Muscle layer of duodenum (tissue), 2 donors: ENCODE results near the gene ASB3.
"Not testable (repeated sequence)": the region's sequence is repeated elsewhere in the genome, so short reads cannot be mapped to it uniquely, and the experiment has no call there.

Source experiments
- H3K27ac ChIP-seq: one replicate; pipeline ENCODE4 v1.7.0; 2013; ENCODE audit warnings: mild to moderate bottlenecking, low read length
- H3K27me3 ChIP-seq: one replicate; pipeline ENCODE4 v1.7.0; 2013; ENCODE audit warnings: low read depth, mild to moderate bottlenecking, control low read depth, low read length
- H3K36me3 ChIP-seq, 2 donors: one replicate each; pipeline ENCODE4 v1.7.0; 2013; ENCODE audit warnings: low read length in 2 of 2, control low read depth in 1 of 2, mild to moderate bottlenecking in 1 of 2; ENCODE audit not compliant: insufficient read depth in 2 of 2, control insufficient read depth in 1 of 2
- H3K4me1 ChIP-seq, 2 donors: one replicate each; pipeline ENCODE4 v1.7.0; 2013; ENCODE audit warnings: low read length in 2 of 2, mild to moderate bottlenecking in 2 of 2, control low read depth in 1 of 2, moderate library complexity in 1 of 2; ENCODE audit not compliant: insufficient read depth in 2 of 2, control insufficient read depth in 1 of 2
- H3K4me3 ChIP-seq, 2 donors: one replicate each; pipeline ENCODE4 v1.7.0; 2013; ENCODE audit warnings: low read length in 2 of 2, low read depth in 1 of 2, mild to moderate bottlenecking in 1 of 2
- H3K9me3 ChIP-seq, 2 donors: one replicate each; pipeline ENCODE4 v1.7.0; 2013; ENCODE audit warnings: low read length in 2 of 2, control low read depth in 1 of 2, mild to moderate bottlenecking in 1 of 2; ENCODE audit not compliant: control insufficient read depth in 1 of 2
- donor health status: healthy.

ASB3 gene, protein sequence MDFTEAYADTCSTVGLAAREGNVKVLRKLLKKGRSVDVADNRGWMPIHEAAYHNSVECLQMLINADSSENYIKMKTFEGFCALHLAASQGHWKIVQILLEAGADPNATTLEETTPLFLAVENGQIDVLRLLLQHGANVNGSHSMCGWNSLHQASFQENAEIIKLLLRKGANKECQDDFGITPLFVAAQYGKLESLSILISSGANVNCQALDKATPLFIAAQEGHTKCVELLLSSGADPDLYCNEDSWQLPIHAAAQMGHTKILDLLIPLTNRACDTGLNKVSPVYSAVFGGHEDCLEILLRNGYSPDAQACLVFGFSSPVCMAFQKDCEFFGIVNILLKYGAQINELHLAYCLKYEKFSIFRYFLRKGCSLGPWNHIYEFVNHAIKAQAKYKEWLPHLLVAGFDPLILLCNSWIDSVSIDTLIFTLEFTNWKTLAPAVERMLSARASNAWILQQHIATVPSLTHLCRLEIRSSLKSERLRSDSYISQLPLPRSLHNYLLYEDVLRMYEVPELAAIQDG

DNA sequence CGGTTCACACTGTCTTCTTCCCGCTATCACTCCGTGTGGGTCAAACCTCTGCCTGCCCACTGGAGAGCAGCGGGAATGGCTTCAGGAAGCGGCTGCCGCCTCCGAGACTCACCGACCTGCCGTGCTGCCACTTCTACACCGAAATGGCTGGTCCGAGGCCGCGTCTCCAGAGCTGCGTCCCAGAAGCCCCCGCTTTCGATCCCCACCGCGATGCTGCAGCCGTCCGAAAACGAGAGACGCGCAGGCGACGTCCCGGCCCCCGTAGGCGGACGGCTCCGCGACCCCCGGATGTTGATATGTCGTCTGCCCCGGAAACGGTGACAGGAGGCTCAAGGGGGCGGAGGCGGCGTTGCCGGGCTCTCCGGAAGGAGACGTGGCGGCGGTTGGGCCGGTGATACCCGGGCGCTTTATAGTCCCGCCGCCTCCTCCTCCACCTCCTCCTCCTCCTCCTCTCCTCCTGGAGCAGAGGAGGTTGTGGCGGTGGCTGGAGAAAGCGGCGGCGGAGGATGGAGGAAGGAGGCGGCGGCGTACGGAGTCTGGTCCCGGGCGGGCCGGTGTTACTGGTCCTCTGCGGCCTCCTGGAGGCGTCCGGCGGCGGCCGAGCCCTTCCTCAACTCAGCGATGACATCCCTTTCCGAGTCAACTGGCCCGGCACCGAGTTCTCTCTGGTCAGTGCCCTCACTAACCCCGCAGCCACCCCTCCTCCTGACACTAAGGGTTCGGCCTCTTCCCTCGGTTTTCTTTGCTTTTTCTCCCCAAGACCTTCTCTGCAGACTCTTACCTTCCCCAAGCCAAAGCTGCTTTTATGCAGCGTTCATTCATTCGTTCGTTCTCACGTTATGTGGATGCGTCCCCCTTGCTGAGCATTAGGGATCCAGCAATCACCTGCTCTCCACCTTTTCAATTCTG is at the start of gene ASB3, which contains the start of gene ERLEC1:
ASB3 (minus strand) TSS at position 249 of the 909 bp plus-strand sequence. CDS start 21,381 bp downstream, outside the sequence.
ERLEC1 (plus strand) TSS at position 340 of the 909 bp plus-strand sequence; CDS start at position 507, 167 bp downstream.
- Histone ChIP-seq H3K4me3 (peak within 1 kb of the TSS; percentile 98 to 100), H3K9me3 (no peaks in the 10 kb centered on the region), H3K36me3 (peaks cover 0 to 5% of the 10 kb centered on the region in 2 donors), H3K27ac (peak within 1 kb of the TSS; percentile 92), H3K4me1 (peaks cover 13 to 48% of the 10 kb centered on the region in 2 donors), H3K27me3 (no peaks in the 10 kb centered on the region)

DNA sequence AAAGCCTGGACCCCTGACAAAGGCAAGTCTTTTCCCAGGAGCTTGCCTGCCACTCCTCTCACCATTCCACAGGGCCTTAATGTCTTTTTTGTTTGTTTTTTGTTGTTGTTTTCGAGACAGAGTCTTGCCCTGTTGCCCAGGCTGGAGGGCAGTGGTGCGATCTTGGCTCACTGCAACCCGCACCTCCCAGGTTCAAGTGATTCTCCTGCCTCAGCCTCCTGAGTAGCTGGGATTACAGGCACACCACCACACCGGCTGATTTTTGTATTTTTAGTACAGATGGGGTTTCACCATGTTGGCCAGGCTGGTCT is 43.2 kb upstream of the ASB3 start:
- not testable (repeated sequence) for H3K9me3 ChIP-seq, H3K36me3 ChIP-seq, H3K4me3 ChIP-seq, H3K27ac ChIP-seq, H3K4me1 ChIP-seq, H3K27me3 ChIP-seq

DNA sequence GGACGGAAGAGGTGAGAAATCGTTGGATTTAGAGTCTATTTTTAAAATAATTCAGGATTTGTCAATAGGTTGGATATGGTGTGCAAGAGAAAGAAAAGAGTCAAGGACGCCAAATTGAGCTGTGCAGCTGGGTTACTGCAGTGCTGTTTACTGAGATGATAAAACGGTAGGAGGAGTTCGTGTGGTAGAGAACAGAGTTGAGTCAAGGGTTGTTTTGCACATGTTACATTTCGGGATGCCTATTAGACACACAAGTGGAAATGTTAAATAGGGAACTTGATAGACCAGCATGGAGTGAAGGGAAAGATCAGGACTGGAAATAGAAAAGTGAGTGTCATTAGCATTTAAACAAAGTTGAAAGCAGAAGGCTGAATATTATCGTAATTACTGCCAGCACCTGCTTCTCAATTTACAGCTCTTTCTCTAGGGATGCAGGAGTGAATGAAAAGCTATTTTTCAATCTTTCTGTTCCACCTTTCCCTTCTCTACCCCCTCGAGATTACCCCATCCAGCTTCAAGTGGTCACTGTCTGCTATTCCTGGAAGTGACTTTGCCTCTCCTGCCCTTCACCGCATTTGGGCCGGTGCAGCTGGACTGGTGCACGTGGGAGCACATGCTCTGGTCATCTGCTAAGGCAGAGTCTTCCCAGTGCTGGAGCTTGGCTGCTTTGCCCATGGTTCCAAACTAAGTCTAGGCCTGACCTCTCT is 42.7 kb upstream of the ASB3 start:
- no peaks in the 10 kb centered on the region for H3K4me1 ChIP-seq
- no peak overlapping the region for H3K27ac ChIP-seq
- H3K9me3 ChIP-seq, result no peaks in the 10 kb centered on the region
- H3K27me3 ChIP-seq, result no peaks in the 10 kb centered on the region
- H3K4me3 ChIP-seq, result no peak overlapping the region
- H3K36me3 ChIP-seq, result peaks cover 0 to 6% of the 10 kb centered on the region in 2 donors

DNA sequence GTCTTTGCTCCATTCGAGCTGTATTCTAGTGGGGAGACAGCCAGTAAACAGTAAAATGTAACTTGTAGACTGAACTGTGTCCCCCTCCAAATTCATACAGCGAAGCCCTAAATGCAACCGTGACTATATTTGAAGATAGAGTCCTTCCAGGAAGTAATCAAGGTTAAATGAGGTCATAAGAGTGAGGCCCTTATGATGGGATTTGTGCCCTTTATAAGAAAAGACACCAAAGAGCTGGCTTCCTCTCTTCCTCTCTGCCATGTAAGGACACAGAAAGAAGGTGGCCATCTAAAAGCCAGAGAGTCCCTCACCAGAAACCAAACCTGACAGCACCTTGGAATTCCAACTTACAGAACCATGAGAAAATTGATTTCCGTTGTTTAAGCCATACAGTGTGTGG is 41.6 kb upstream of the ASB3 start:
- Histone ChIP-seq H3K4me3 (no peak overlapping the region), H3K4me1 (no peaks in the 10 kb centered on the region), H3K27me3 (no peaks in the 10 kb centered on the region), H3K36me3 (peaks cover 0 to 6% of the 10 kb centered on the region in 2 donors), H3K9me3 (no peaks in the 10 kb centered on the region), H3K27ac (no peak overlapping the region)

DNA sequence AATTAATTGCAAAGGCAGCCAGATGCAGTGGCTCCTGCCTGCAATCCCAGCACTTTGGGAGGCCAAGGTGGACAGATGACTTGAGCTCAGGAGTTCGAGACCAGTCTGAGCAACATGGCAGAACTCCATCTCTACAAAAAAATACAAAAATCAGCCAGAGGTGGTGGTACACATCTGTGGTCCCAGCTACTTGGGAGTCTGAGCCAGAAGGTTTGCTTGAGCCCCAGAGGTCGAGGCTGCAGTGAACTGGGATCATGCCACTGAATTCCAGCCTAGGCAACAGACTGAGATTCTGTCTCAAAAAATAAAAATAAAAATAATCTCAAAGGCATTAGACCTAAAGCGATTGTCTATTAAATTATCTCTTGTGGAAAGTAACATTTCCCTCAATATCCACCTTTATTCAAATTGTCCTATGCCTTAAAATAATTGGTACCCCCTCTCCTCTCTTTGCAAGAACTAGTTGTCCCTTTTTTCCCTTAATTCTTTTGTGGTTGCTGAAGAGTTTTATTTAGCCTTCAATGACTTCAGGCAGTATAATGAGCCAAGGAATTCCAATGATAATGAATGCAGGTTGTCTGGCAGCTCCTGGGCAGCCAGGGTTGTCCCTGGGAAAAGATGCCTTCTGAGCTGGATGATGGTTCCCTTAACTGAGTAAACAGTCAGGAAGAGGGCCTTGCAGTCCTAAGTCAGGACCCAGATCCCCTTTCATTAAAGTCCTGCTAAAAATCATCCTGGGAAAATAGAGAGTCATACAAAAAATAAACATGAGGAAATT is 40.8 kb upstream of the ASB3 start:
- H3K27ac ChIP-seq, result no peak overlapping the region
- H3K27me3 ChIP-seq, result no peaks in the 10 kb centered on the region
- H3K4me1 ChIP-seq, result no peaks in the 10 kb centered on the region
- peaks cover 2 to 6% of the 10 kb centered on the region in 2 donors for H3K36me3 ChIP-seq
- H3K4me3 ChIP-seq, result no peak overlapping the region
- no peaks in the 10 kb centered on the region for H3K9me3 ChIP-seq

DNA sequence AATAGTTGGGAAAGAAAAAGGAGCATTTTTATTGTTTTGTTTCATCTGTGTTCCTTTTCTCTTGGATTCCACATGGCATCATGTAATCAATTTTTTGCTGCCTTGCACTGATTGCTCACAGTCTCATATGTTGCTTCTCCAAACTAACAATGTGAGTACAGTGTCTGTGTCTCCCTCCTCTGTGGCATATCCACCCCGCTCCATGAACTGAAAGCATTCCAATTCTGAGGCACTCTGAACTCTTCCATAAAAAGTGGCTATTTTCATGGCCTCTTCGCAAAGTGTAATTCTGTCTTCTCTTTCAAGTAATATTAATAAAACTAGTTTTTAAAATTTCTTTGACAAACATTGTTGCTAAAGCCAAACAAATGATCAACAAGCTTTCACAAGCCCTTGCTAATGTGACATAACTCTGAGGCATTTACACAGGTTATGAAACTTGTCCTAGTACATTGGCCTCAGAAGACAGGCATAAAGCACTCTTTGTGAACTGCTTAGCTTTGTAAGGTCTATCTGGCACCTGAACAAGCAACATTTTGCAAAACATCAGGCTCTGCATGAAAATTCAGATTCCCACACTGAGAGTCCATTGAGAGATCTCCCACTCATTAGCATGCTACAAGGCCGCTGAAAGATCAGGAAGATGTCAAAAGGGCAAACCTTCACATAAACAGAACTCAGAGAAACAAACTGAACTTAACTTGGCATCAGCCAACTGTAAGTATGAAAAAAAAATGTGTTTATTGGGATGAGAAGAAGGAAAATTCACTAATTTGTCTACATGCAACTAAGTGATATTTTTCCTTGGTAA is 40.0 kb upstream of the ASB3 start:
- no peaks in the 10 kb centered on the region for H3K27me3 ChIP-seq
- H3K4me3 ChIP-seq, result no peak overlapping the region
- no peaks in the 10 kb centered on the region for H3K9me3 ChIP-seq
- peaks cover 3 to 4% of the 10 kb centered on the region in 2 donors for H3K36me3 ChIP-seq
- no peaks in the 10 kb centered on the region for H3K4me1 ChIP-seq
- no peak overlapping the region for H3K27ac ChIP-seq

DNA sequence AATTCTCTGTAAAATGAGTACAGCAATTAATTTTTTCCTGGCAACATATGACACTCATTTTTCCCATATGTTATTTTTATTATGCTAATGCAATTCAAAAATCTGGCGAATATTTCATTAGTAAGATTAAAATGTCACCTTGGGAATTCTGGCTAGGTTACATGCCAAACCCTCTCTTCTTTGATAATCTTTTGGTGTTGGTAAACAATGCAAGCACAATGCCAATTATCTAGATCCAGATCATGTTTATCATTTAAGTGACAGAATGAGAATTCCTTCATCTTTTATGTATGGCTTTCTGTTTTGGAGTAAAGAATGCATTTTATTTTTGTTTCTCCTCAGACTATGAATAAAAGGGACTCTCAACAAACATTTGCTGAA is 39.3 kb upstream of the ASB3 start:
- no peak overlapping the region for H3K27ac ChIP-seq
- H3K4me3 ChIP-seq, result no peak overlapping the region
- H3K36me3 ChIP-seq, result peaks cover 0 to 4% of the 10 kb centered on the region in 2 donors
- no peaks in the 10 kb centered on the region for H3K9me3 ChIP-seq
- H3K4me1 ChIP-seq, result no peaks in the 10 kb centered on the region
- no peaks in the 10 kb centered on the region for H3K27me3 ChIP-seq

DNA sequence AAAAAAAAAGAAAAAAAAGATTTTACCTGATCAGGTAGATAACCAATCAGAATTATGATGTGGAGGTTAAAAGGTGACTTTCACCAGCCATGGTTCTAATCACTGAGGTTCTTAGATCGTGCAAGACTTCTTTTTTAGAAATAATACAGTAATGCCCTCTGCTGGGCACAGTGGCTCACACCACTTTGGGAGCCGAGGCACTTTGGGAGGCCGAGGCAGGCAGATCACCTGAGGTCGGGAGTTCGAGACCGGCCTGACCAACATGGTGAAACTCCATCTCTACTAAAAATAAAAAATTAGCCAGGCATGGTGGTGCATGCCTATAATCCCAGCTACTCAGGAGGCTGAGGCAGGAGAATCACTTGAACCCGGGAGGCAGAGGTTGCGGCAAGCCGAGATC is 36.9 kb upstream of the ASB3 start:
- H3K4me1 ChIP-seq, H3K27me3 ChIP-seq, H3K27ac ChIP-seq, H3K9me3 ChIP-seq, H3K4me3 ChIP-seq: not testable (repeated sequence)
- peaks cover 9 to 16% of the 10 kb centered on the region in 2 donors for H3K36me3 ChIP-seq

DNA sequence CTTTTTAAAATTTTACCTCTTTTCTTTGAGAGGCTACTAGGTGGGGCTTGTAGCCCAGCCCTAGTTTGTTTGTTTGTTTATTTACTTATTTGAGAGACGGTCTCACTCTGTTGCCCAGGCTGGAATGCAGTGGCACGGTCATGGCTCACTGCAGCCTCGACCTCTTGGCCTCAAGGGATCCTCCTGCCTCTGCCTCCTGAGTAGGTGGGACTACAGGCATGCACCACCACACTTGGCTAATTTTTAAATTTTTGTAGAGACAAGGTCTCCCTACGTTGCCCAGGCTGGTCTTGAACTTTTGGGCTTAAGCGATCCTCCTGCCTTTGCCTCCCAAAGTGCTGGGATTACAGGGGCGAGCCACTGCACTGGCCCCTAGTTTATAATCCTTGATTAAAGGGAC is 35.1 kb upstream of the ASB3 start:
- Histone ChIP-seq H3K4me3 (no peak overlapping the region), H3K36me3 (peaks cover 14 to 29% of the 10 kb centered on the region in 2 donors), H3K27ac (no peak overlapping the region), H3K4me1 (no peaks in the 10 kb centered on the region), H3K9me3 (no peaks in the 10 kb centered on the region), H3K27me3 (no peaks in the 10 kb centered on the region)

DNA sequence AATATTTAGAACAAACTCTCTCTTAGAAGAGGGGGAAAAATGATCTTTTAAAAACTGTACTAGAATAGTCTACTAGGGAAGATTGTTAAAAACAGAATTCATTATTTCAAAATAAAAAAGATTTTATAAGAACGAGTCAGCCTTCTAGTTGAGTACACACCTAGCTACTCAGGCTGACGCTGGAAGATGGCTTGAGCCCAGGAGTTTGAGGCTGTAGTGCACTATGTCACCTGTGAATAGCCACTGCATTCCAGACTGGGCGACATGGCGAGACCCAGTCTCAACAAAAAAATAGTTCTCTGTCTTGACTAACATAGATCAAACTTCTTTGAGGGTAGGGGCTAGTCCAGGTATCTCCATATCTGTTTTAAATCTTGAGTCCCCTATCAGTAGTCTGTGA is 34.0 kb upstream of the ASB3 start:
- no peaks in the 10 kb centered on the region for H3K4me1 ChIP-seq
- no peaks in the 10 kb centered on the region for H3K9me3 ChIP-seq
- peaks cover 17 to 36% of the 10 kb centered on the region in 2 donors for H3K36me3 ChIP-seq

More for the DNA sequence above, 34.0 kb upstream of the ASB3 start:
- Histone ChIP-seq H3K27ac (no peak overlapping the region), H3K27me3 (no peaks in the 10 kb centered on the region), H3K4me3 (no peak overlapping the region)
